B cell (primary cell): ENCODE measurements around the gene TCF7L1.

ENCODE experiments used
- EZH2 ChIP-seq: IDR thresholded peaks from 2 replicates; pipeline ENCODE4 v1.6.1; 2012; ENCODE audit warnings: borderline replicate concordance, low read depth, mild to moderate bottlenecking, moderate library complexity, low read length; ENCODE audit not compliant: insufficient read depth, poor library complexity, severe bottlenecking
- TF ChIP-seq, protein P1 (sequence below): fragments of 200-600 bp; IDR thresholded peaks from one replicate; pipeline ENCODE4 v1.8.0; 2022; ENCODE audit warnings: antibody characterized with exemption, mild to moderate bottlenecking

DNA sequence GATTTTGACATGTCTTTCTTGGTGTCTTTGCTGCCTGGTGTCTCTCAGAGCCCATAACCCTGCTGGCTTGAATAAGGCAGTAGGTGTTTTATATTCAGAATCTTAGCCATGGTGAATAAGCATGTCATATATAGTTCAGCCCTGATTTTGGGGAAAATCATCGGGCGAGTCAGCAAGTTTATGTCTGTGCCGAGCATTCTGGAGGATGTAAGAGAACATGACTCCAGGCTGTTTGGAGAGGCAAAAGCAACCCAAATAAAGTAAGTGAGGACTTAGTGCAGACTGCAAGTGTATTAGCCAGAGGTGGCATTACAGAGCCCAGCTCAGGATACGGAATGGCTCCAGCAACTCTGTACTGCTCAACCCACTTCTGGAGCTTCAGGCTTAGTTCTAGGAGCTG lies 50.3 kb downstream of the TCF7L1 start:
- TF ChIP-seq, protein P1, sequence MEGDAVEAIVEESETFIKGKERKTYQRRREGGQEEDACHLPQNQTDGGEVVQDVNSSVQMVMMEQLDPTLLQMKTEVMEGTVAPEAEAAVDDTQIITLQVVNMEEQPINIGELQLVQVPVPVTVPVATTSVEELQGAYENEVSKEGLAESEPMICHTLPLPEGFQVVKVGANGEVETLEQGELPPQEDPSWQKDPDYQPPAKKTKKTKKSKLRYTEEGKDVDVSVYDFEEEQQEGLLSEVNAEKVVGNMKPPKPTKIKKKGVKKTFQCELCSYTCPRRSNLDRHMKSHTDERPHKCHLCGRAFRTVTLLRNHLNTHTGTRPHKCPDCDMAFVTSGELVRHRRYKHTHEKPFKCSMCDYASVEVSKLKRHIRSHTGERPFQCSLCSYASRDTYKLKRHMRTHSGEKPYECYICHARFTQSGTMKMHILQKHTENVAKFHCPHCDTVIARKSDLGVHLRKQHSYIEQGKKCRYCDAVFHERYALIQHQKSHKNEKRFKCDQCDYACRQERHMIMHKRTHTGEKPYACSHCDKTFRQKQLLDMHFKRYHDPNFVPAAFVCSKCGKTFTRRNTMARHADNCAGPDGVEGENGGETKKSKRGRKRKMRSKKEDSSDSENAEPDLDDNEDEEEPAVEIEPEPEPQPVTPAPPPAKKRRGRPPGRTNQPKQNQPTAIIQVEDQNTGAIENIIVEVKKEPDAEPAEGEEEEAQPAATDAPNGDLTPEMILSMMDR = no peak
- TF ChIP-seq EZH2 = no peak
